BJ (cell line): ENCODE data around the gene PLAGL1. TPM values are rescaled to one million over a fixed set of nuclear protein-coding genes. Genes with fewer than 3 reads are reported as not detected.

Experiments
- CTCF ChIA-PET: fragments of 350-600 bp; formaldehyde crosslinking; extraction: SDS; loops from one replicate; lab custom pipeline; 2021; ENCODE audit warnings: antibody characterized with exemption, inconsistent platforms; lab: Yijun Ruan, JAX
- POLR2A ChIA-PET: fragments of 300-600 bp; sonication (Branson Sonifier 250); formaldehyde crosslinking; extraction: SDS; loops from one replicate; lab custom pipeline; 2021; ENCODE audit warnings: antibody characterized with exemption; lab: Charles Lee
- DNase-seq: peaks from one replicate; pipeline ENCODE4 v3.0.0-alpha.2; 2011; ENCODE audit warnings: low read depth
- H3K27me3 ChIP-seq: 2 replicates; pipeline ENCODE4 v1.6.0; 2011; ENCODE audit warnings: low read length; ENCODE audit not compliant: control insufficient read depth, insufficient read depth
- H3K36me3 ChIP-seq: 2 replicates; pipeline ENCODE4 v1.5.1; 2011; ENCODE audit warnings: low read length; ENCODE audit not compliant: control insufficient read depth, insufficient read depth
- H3K4me3 ChIP-seq: 2 replicates; pipeline ENCODE4 v1.5.1; 2011; ENCODE audit warnings: low read depth, mild to moderate bottlenecking, control low read depth, low read length
- polyA plus RNA-seq: library from polyadenylated mRNA; depleted of rRNA; stranded (reverse); fragments of >200 nt; gene quantifications from 2 replicates; pipeline ENCODE4 v1.2.3, GENCODE V29; 2011
- TF ChIP-seq, protein P1 (sequence below): IDR thresholded peaks from 2 replicates; pipeline ENCODE4 v1.5.1; 2011; ENCODE audit warnings: low read depth, mild to moderate bottlenecking, control low read depth, inconsistent platforms, low read length, moderate library complexity; ENCODE audit not compliant: insufficient read depth

Gene PLAGL1
- polyA plus RNA-seq, 1 experiment: 68.0 TPM

DNA sequence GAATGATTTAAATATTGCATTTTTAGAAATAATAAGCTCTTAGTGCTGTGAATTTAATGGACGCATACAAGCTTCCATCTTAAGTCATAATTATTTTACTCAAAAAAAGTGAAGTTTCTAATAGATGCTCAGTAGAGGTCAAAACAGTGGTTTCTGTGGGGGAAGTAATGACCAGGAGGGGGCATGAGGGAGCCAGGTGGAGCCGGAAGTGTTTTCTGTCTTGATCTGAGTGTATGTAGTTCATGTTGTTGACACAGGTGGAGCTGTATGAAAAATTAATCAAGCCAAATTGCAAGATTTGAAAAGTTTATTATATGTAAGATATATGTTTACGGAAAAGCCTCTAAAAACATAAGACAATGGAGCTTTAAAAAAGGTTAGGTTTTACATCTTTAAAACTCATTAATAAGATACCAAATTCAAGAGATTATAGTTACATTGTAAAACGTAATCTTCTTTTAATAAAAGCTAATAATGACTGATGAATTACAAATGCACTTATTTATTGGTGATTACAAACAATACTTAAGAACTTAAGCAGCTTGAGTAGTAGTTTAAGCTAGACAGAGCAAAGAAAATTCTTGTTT lies 68.0 kb downstream of the PLAGL1 start:
- no peaks in the 10 kb centered on the region; the same call in 1 of the 2 replicates for H3K27me3 ChIP-seq
- H3K4me3 ChIP-seq: no peak overlapping the region
- TF ChIP-seq, protein P1, sequence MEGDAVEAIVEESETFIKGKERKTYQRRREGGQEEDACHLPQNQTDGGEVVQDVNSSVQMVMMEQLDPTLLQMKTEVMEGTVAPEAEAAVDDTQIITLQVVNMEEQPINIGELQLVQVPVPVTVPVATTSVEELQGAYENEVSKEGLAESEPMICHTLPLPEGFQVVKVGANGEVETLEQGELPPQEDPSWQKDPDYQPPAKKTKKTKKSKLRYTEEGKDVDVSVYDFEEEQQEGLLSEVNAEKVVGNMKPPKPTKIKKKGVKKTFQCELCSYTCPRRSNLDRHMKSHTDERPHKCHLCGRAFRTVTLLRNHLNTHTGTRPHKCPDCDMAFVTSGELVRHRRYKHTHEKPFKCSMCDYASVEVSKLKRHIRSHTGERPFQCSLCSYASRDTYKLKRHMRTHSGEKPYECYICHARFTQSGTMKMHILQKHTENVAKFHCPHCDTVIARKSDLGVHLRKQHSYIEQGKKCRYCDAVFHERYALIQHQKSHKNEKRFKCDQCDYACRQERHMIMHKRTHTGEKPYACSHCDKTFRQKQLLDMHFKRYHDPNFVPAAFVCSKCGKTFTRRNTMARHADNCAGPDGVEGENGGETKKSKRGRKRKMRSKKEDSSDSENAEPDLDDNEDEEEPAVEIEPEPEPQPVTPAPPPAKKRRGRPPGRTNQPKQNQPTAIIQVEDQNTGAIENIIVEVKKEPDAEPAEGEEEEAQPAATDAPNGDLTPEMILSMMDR: peak; percentile 68
- DNase-seq: no peak
- POLR2A ChIA-PET: interaction anchor here (0.6 kb wide), 1 partner anchor 24 kb away, joined by 3 read pairs; no protein-coding TSS in a partner anchor
- no peaks in the 10 kb centered on the region for H3K36me3 ChIP-seq
- CTCF ChIA-PET: interaction anchor here (0.6 to 3.0 kb wide), 21 partner anchors 9 to 364 kb away, joined by 3 to 20 read pairs (median 4); partner anchors contain the start of gene SF3B5

DNA sequence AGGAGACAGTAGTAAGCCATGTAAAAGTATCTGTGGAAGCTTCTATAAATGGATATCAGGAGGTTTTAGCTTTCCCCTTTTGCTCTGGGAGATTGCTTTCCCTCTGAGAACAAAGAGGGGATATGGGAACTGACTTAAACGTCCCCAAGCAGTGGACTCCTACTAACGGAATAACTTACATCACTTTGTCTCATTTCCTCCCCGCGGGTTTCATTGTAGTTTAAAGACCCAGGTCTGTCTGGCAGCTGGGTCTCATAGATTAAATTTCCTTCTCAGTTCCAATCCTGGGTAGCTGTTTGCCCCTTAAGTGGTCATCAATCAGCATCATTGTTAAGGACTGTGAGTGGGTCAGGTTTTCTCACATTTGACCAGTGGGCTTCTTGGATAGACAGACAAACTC lies 68.7 kb downstream of the PLAGL1 start:
- ChIA-PET CTCF (interaction anchor here (0.9 to 3.0 kb wide), 15 partner anchors 8 to 364 kb away, joined by 3 to 20 read pairs (median 5); no protein-coding TSS in a partner anchor), POLR2A (no interaction called here)
- TF ChIP-seq, protein P1: no peak
- H3K36me3 ChIP-seq: no peaks in the 10 kb centered on the region
- H3K4me3 ChIP-seq: no peak overlapping the region
- H3K27me3 ChIP-seq: no peaks in the 10 kb centered on the region; the same call in 1 of the 2 replicates
- DNase-seq: no peak

DNA sequence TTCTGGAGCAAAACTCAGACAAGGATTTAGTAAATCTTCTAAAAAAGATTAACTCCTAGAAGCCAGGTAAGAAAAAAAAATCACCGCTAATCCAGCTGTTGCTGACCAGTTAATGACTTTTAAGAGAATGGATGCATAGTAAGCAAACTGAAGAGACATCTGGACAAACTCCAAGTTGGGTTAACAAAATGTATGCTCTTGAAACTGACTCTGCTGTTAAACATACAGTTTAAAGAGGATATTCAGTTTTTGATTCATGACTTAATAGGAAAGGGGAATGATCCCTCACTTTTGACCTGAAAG lies 70.4 kb downstream of the PLAGL1 start:
- TF ChIP-seq, protein P1: no peak
- no peak for DNase-seq
- Histone ChIP-seq H3K4me3 (no peak overlapping the region), H3K27me3 (peaks cover 4% of the 10 kb centered on the region), H3K36me3 (no peaks in the 10 kb centered on the region)
- CTCF ChIA-PET: interaction anchor here (0.7 to 7.1 kb wide), 3 partner anchors 6 to 1477 kb away, joined by 3 to 33 read pairs (median 4); no protein-coding TSS in a partner anchor
- POLR2A ChIA-PET: no interaction called here

DNA sequence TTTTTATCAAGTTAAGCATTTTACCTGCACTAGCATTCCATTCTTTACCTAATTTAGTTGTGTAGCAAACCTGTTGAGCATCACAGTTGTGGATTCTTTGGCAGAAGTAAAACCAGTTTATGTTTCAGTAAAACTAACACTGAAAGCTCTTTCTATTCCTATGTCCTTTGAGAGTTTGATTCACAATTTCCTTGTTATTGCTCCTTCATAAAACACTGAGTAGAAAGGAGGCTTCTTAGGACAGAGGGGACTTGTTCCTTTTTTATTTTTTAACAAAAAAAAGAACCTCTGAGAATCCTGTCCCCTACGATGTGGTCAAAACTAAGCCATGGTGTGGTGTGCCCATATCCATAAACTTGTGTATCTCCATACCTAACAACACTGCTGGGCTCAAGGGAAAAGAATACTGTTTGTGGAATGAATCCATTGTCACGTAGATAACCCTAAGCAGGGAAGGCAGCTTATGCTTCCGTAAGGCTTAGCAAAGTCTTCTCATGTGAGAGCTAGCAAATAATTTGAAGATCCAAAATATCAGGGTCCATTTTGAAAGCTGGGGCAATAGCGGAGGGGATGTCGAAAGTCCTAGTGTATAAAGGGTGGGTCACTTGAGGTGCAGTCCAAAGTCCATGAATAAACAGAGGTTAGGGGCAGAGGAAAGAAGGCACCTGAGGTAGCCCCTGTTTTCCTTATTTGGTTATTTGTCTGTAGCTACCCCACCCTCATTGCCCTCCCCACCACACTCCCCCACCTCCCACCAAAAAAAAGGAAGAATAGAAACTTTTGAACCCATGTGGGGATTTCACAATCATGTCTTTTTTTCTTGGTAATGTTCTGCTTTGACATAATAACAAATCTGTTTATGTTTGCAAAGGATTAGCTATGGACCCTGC lies 71.0 kb downstream of the PLAGL1 start:
- ChIA-PET CTCF (interaction anchor here (0.7 to 7.1 kb wide), 4 partner anchors 7 to 1476 kb away, joined by 3 to 33 read pairs (median 4); no protein-coding TSS in a partner anchor), POLR2A (no interaction called here)
- peaks cover 4% of the 10 kb centered on the region for H3K27me3 ChIP-seq
- DNase-seq: no peak
- TF ChIP-seq, protein P1: no peak
- H3K36me3 ChIP-seq: no peaks in the 10 kb centered on the region
- H3K4me3 ChIP-seq: no peak overlapping the region

DNA sequence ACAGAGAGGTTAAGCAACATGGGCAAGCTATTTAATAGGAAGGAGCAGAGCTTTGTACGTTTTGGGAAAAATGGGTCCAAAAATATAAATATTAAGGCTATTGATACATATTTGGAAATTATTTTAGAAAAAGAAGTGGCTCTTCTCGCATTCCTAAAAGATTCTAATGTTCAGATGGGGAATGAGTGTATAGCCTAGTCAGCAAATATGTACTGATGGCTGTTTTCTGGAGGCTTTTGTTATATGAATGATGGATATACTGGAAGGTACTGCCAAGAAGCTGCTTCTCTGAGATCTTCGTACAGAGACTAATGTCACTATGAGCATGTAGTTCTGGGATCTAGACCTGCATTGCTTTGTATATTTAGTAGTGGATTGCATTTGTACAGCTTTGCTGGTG lies 71.7 kb downstream of the PLAGL1 start:
- no peak for DNase-seq
- Histone ChIP-seq H3K36me3 (no peaks in the 10 kb centered on the region), H3K27me3 (peaks cover 4% of the 10 kb centered on the region), H3K4me3 (no peak overlapping the region)
- ChIA-PET CTCF (interaction anchor here (1.2 to 7.1 kb wide), 3 partner anchors 8 to 77 kb away, joined by 3 to 33 read pairs (median 3); no protein-coding TSS in a partner anchor), POLR2A (no interaction called here)
- TF ChIP-seq, protein P1: no peak
